Esophagus squamous epithelium (tissue), 4 donors: ENCODE measurements around the gene DNAJC30.

Experiments used
- POLR2A ChIP-seq, 4 donors: fragments of 450-650 bp; IDR thresholded peaks; one replicate each; pipeline ENCODE4 v1.6.1; 2017; ENCODE audit warnings: antibody characterized with exemption in 4 of 4, mild to moderate bottlenecking in 4 of 4, moderate library complexity in 3 of 4
- TF ChIP-seq, protein P1 (sequence below), 6 experiments: fragments of 450-650 bp in 4 of 6; fragments of 200-600 bp in 2 of 6; sonication (generic) in 2 of 6; IDR thresholded peaks; one replicate each; pipeline ENCODE4 v1.5.1; 2016 to 2019; ENCODE audit warnings: antibody characterized with exemption in 6 of 6, mild to moderate bottlenecking in 4 of 6, moderate library complexity in 4 of 6

- no peak for TF ChIP-seq POLR2A (IDR thresholded peaks at IDR 0.05)
- TF ChIP-seq, protein P1, sequence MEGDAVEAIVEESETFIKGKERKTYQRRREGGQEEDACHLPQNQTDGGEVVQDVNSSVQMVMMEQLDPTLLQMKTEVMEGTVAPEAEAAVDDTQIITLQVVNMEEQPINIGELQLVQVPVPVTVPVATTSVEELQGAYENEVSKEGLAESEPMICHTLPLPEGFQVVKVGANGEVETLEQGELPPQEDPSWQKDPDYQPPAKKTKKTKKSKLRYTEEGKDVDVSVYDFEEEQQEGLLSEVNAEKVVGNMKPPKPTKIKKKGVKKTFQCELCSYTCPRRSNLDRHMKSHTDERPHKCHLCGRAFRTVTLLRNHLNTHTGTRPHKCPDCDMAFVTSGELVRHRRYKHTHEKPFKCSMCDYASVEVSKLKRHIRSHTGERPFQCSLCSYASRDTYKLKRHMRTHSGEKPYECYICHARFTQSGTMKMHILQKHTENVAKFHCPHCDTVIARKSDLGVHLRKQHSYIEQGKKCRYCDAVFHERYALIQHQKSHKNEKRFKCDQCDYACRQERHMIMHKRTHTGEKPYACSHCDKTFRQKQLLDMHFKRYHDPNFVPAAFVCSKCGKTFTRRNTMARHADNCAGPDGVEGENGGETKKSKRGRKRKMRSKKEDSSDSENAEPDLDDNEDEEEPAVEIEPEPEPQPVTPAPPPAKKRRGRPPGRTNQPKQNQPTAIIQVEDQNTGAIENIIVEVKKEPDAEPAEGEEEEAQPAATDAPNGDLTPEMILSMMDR (IDR thresholded peaks at IDR 0.05): peak; percentile 46 to 99 (median 98)
These were observed 15.7 kb downstream of the DNAJC30 start, which contains the start of gene VPS37D for GRCh38 chr7:73667344-73668102.
